Stimulated activated CD8-positive, alpha-beta memory T cell treated with anti-CD3 and anti-CD28 coated beads, Interleukin-12 subunit alpha, Interleukin-12 subunit beta, amount 100 ng/mL, for 24 hours (primary cell): ENCODE data around the gene CARD9.

Experiments used
- DNase-seq: peaks from one replicate; pipeline ENCODE4 v3.0.0-alpha.2; 2020; ENCODE audit errors: extremely low read depth

CARD9 gene

GRCh38 chr9:136335296-136336155, 37.9 kb downstream of the CARD9 start:
- no peak for DNase-seq

GRCh38 chr9:136334541-136334940, 38.9 kb downstream of the CARD9 start:
- no peak for DNase-seq

- DNase-seq, result no peak
Observed at GRCh38 chr9:136333486-136333885, 40.0 kb downstream of the CARD9 start.

GRCh38 chr9:136333045-136333444, 40.4 kb downstream of the CARD9 start:
- no peak for DNase-seq

- no peak for DNase-seq
Observed at GRCh38 chr9:136332482-136332983, 40.9 kb downstream of the CARD9 start.

GRCh38 chr9:136331556-136332481, 41.6 kb downstream of the CARD9 start:
- no peak for DNase-seq

- no peak for DNase-seq
Observed at GRCh38 chr9:136331030-136331429, 42.4 kb downstream of the CARD9 start.

GRCh38 chr9:136330406-136330990, 43.0 kb downstream of the CARD9 start:
- DNase-seq, result no peak

- DNase-seq, result no peak
Observed at GRCh38 chr9:136329636-136330405, 43.6 kb downstream of the CARD9 start.

GRCh38 chr9:136329211-136329627, 44.2 kb downstream of the CARD9 start:
- no peak for DNase-seq

- DNase-seq, result no peak
Observed at GRCh38 chr9:136328622-136329041, 44.8 kb downstream of the CARD9 start.

GRCh38 chr9:136328011-136328621, 45.4 kb downstream of the CARD9 start:
- DNase-seq, result no peak

- no peak for DNase-seq
Observed at GRCh38 chr9:136327304-136327974, 46.0 kb downstream of the CARD9 start, which contains the start of gene GPSM1. Gene GPSM1 (plus strand): TSS chr9:136327539. CDS start chr9:136327696, 157 bp downstream.

- no peak for DNase-seq
Observed at GRCh38 chr9:136326761-136327303, 46.6 kb downstream of the CARD9 start.

GRCh38 chr9:136326061-136326760, 47.3 kb downstream of the CARD9 start:
- DNase-seq, result no peak

GRCh38 chr9:136325358-136325757, 48.1 kb downstream of the CARD9 start:
- DNase-seq, result no peak

GRCh38 chr9:136324501-136325300, 48.8 kb downstream of the CARD9 start:
- DNase-seq, result no peak

GRCh38 chr9:136323371-136323789, 50.1 kb downstream of the CARD9 start:
- DNase-seq, result no peak
